ENCODE results near the gene SLC38A10. TPM values are rescaled to one million over a fixed set of nuclear protein-coding genes. Genes with fewer than 3 reads are reported as not detected.

SLC38A10 gene
- total RNA-seq, 1 donor from 2014 or later, result 97.1 TPM

Other genes with a start within 250 kb of the SLC38A10 start
- gene PVALEF, start 129.8 kb downstream of the SLC38A10 start, total RNA-seq, result not detected in 2 replicates
- gene AATK, start 129.1 kb downstream of the SLC38A10 start, total RNA-seq, result 0.27 and 0.42 TPM in 2 replicates
- 14.2 and 15.9 TPM in 2 replicates for gene CEP131, start 72.3 kb downstream of the SLC38A10 start, total RNA-seq
- gene TEPSIN, start 56.3 kb downstream of the SLC38A10 start, total RNA-seq, result 82.9 and 102 TPM in 2 replicates
- gene NDUFAF8, start 56.0 kb downstream of the SLC38A10 start, total RNA-seq, result 52.8 and 55.8 TPM in 2 replicates
- 0.13 and 0.42 TPM in 2 replicates for gene BAHCC1, start 100.2 kb upstream of the SLC38A10 start, total RNA-seq
- gene ACTG1, start 217.5 kb upstream of the SLC38A10 start, total RNA-seq, result 2,863 and 2,949 TPM in 2 replicates
- 3.2 and 5.5 TPM in 2 replicates for gene FSCN2, start 233.1 kb upstream of the SLC38A10 start, total RNA-seq

Measured in activated B cell treated with CpG ODN at 0.5 μM for 24 hours (primary cell).